Muscle of leg (tissue), 11 donors: ENCODE measurements around the gene SRP14. TPM values are rescaled to one million over a fixed set of nuclear protein-coding genes. Genes with fewer than 3 reads are reported as not detected.
"Not testable (repeated sequence)": the region's sequence is repeated elsewhere in the genome, so short reads cannot be mapped to it uniquely, and the experiment has no call there.

Experiments used
- DNase-seq: peaks from one replicate; pipeline ENCODE4 v3.0.0; 2013
- H3K27ac ChIP-seq: one replicate; pipeline ENCODE4 v1.5.1; 2013; ENCODE audit warnings: mild to moderate bottlenecking, low read length, control low read depth
- H3K27me3 ChIP-seq: one replicate; pipeline ENCODE4 v1.6.1; 2013; ENCODE audit warnings: low read length; ENCODE audit not compliant: control insufficient read depth, insufficient read depth
- H3K36me3 ChIP-seq: one replicate; pipeline ENCODE4 v1.6.1; 2013; ENCODE audit warnings: low read length; ENCODE audit not compliant: control insufficient read depth, insufficient read depth
- H3K4me1 ChIP-seq: one replicate; pipeline ENCODE4 v1.6.1; 2013; ENCODE audit warnings: low read length; ENCODE audit not compliant: control insufficient read depth, insufficient read depth
- H3K4me3 ChIP-seq: one replicate; pipeline ENCODE4 v1.5.1; 2013; ENCODE audit warnings: low read length, control low read depth
- H3K9me3 ChIP-seq: replicated peaks from 2 replicates; pipeline ENCODE4 v1.6.1; 2013; ENCODE audit warnings: low read depth, low read length; ENCODE audit not compliant: control insufficient read depth
- WGBS: methylation state at CpG from one replicate; pipeline ENCODE4 v1.1.5; 2013; ENCODE audit warnings: missing lambda C conversion rate; ENCODE audit not compliant: insufficient coverage; 5-methylcytosine and 5-hydroxymethylcytosine counted together
- polyA plus RNA-seq, 8 donors: library from polyadenylated mRNA; unstranded; fragments of 120-200 nt; gene quantifications; one replicate each; pipeline versions ENCODE4 v1.2.1 to v1.2.3, GENCODE V29; 2013; ENCODE audit warnings: inconsistent platforms in 1 of 8, low replicate concordance in 1 of 8; ENCODE audit not compliant: insufficient read length in 8 of 8, insufficient read depth in 1 of 8
- total RNA-seq: library from RNA; stranded (reverse); fragments of 120-200 nt; gene quantifications from one replicate; pipeline ENCODE4 v1.2.4, GENCODE V29; 2013

Gene SRP14
- total and polyA plus RNA-seq, 9 donors: 148 to 493 (median 355) TPM

DNA sequence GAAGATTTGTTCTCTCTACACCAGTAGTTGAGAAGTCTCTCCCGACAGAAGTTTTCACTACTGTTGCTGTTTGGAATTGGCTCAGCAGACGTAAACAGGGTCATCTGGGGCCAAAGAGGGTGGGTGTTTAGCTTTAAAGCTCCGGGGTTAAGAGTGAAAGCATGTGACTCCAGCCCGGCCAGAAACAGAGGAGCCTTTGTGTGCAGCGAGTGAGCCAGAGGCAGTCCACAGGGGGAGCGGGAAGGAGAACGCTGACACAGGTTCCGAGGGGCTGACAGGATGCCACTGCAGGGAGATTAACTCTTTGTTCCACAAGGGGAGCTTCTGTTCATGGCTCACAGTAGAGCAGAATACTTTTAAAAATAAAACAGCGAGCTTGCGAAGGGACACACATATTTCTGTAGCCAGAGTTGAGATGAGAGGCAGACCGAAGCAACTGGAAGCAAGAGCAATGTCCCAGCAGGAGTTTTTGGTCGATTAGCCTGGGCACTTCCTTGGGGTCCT, 42.8 kb upstream of the SRP14 start:
- Histone ChIP-seq H3K9me3 (no peaks in the 10 kb centered on the region), H3K4me1 (peaks cover 24% of the 10 kb centered on the region), H3K27me3 (peaks cover 3% of the 10 kb centered on the region), H3K27ac (peak overlapping the region; percentile 56), H3K36me3 (no peaks in the 10 kb centered on the region), H3K4me3 (peak overlapping the region; percentile 29)
- peak; percentile 94 for DNase-seq
- WGBS: 2% methylated on average over 11 of the region's 12 CpGs

DNA sequence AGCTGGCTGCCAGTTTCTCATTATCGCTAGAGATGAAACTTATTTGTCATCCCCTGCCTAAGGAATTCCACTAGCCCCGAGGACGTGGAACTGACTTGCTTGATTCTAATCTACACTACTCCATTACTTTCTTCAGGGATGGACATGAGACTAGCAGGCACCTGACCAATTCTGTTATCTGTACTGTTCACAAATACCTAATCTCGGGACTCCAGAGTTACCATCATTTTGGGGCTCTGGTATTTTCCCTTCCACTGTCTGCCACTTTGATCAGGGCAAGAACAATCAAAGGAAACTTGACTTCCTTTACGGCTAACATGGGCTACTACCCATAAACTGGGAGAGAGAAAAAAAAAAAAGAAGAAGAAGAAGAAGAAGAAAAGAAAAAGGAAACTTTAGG, 41.9 kb upstream of the SRP14 start:
- DNase-seq: no peak
- Histone ChIP-seq H3K9me3 (no peaks in the 10 kb centered on the region), H3K4me3 (no peak overlapping the region), H3K4me1 (peaks cover 22% of the 10 kb centered on the region), H3K27ac (peak overlapping the region; percentile 56), H3K36me3 (no peaks in the 10 kb centered on the region), H3K27me3 (peaks cover 3% of the 10 kb centered on the region)
- 70% methylated on average over 3 of the region's 5 CpGs for WGBS

DNA sequence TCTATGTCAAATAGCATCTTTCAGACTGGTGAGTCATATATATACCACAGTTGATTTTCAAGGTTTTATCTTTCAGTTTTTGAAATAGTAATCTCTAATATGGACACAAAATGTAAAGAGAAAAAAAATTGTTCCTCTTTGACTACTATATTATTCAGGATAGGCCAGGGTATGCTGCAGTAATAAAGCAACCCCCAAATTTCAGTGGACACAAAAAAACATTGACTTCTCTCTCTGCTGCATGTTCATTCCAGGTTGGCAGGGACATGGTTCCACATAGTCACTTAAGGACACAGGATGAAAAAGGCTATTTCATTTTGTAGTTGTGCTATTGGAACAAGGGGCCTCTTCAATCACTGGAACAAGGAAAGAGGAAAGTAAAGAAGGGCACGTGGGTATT, 41.1 kb upstream of the SRP14 start:
- Histone ChIP-seq H3K27me3 (peaks cover 3% of the 10 kb centered on the region), H3K36me3 (no peaks in the 10 kb centered on the region), H3K4me3 (no peak overlapping the region), H3K27ac (no peak overlapping the region), H3K4me1 (peaks cover 22% of the 10 kb centered on the region), H3K9me3 (no peaks in the 10 kb centered on the region)
- no peak for DNase-seq
- WGBS: no CpG with 5 or more reads among the region's 1 CpG

DNA sequence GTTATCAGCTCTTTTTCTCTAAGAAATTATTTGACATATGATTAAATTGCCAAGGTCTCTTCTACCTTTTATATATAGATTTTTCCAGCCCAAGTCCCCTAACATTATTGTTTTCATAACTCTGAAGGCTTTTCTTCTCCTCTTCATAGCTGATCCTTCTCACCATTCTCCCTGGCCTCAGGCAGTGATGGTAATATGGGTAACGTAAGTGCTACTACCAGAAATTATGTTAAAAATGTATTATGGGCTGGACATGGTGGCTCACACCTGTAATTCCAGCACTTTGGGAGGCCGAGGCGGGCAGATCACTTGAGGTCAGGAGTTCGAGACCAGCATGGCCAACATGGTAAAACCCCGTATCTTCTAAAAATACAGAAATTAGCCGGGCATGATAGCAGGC, 40.5 kb upstream of the SRP14 start:
- H3K4me1 ChIP-seq: peaks cover 22% of the 10 kb centered on the region
- H3K36me3 ChIP-seq: no peaks in the 10 kb centered on the region
- H3K4me3 ChIP-seq: no peak overlapping the region
- no peak overlapping the region for H3K27ac ChIP-seq
- no peak for DNase-seq
- H3K27me3 ChIP-seq: peaks cover 3% of the 10 kb centered on the region
- no peaks in the 10 kb centered on the region for H3K9me3 ChIP-seq
- 95% methylated on average over 5 of the region's 6 CpGs for WGBS

DNA sequence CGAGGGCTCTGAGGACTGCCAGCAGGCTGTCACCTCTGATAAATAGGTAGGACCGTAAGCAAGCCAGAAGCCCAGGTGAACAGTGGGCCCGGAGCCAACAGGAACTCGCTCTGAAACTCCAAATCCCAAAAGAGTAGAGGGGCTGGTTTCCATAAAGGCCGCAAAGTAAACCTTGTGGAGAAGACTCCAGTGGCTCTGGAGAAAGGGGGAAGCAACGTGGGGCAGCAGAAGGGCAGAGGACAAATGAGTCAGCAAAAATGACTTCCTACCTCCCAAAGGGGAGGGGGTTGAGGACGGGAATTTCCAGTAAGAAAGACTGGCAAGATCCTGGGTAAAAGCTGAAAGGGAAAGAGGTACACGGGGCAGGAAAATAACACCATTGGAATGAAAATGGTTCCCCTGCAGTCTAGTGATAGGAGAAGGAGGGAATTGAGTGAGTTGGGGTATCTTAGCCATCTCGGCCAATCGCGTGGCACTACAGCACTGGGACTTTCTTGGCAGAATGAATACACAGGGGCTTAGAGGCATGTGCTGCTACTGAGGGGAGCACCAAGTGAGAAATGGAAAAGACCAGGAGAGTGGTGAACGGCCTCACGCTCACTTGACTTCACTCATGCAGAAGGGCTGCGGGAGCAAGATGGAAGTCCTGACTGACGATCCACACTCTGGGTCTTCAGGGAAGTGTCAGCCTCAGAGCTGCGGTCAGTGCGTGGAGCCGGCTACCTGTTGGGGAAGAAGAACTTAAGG, 36.5 kb upstream of the SRP14 start:
- peaks cover 7% of the 10 kb centered on the region for H3K27me3 ChIP-seq
- H3K27ac ChIP-seq: no peak overlapping the region
- peaks cover 7% of the 10 kb centered on the region for H3K4me1 ChIP-seq
- DNase-seq: no peak
- 73% methylated on average over 13 of the region's 18 CpGs for WGBS
- H3K36me3 ChIP-seq: no peaks in the 10 kb centered on the region
- no peaks in the 10 kb centered on the region for H3K9me3 ChIP-seq
- no peak overlapping the region for H3K4me3 ChIP-seq

DNA sequence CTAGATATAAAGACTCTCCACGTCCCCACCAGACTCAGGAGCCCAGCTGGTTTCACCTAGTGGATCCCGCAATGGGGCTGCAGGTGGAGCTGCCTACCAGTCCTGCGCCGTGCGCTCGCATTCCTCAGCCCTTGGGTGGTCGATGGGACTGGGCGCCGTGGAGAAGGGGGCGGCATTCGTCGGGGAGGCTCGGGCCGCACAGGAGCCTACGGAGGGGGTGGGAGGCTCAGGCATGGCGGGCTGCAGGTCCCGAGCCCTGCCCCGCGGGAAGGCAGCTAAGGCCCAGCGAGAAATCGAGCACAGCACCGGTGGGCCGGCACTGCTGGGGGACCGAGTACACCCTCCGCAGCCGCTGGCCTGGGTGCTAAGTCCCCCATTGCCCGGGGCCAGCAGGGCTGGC, 35.7 kb upstream of the SRP14 start:
- not testable (repeated sequence) for H3K27me3 ChIP-seq, H3K4me3 ChIP-seq, H3K36me3 ChIP-seq, DNase-seq, H3K27ac ChIP-seq, H3K9me3 ChIP-seq
- H3K4me1 ChIP-seq: peaks cover 14% of the 10 kb centered on the region
- 96% methylated on average over 24 of the region's 27 CpGs for WGBS

DNA sequence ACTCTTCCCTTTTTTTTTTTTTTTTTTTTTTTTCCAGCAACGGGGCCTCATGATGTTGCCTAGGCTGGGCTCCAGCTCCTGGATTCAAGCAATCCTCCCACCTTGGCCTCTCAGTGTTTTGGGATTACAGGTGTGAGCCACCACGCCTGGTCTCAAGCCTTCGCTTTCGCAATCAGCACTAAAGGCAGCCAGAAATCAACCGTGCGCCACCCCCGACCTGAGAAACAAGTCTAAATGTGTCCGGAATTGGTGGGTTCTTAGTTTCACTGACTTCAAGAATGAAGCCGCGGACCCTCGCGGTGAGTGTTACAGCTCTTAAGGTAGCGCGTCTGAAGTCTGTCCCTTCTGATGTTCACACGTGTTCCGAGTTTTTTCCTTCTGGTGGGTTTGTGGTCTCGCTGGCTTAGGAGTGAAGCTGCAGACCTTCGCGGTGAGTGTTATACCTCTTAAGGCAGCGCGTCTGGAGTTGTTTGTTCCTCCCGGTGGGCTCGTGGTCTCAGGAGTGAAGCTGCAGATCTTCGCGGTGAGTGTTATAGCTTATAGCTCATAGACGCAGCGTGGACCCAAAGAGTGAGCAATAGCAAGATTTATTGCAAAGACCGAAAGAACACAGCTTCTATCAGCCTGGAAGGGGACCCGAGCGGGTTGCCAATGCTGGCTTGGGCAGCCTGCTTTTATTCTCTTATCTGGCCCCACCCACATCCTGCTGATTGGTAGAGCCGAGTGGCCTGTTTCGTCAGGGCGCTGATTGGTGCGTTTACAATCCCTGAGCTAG, 34.9 kb upstream of the SRP14 start:
- not testable (repeated sequence) for H3K4me3 ChIP-seq, H3K9me3 ChIP-seq, H3K27me3 ChIP-seq, H3K36me3 ChIP-seq, H3K27ac ChIP-seq, DNase-seq
- H3K4me1 ChIP-seq: peaks cover 21% of the 10 kb centered on the region
- 69% methylated on average over 14 of the region's 34 CpGs for WGBS

DNA sequence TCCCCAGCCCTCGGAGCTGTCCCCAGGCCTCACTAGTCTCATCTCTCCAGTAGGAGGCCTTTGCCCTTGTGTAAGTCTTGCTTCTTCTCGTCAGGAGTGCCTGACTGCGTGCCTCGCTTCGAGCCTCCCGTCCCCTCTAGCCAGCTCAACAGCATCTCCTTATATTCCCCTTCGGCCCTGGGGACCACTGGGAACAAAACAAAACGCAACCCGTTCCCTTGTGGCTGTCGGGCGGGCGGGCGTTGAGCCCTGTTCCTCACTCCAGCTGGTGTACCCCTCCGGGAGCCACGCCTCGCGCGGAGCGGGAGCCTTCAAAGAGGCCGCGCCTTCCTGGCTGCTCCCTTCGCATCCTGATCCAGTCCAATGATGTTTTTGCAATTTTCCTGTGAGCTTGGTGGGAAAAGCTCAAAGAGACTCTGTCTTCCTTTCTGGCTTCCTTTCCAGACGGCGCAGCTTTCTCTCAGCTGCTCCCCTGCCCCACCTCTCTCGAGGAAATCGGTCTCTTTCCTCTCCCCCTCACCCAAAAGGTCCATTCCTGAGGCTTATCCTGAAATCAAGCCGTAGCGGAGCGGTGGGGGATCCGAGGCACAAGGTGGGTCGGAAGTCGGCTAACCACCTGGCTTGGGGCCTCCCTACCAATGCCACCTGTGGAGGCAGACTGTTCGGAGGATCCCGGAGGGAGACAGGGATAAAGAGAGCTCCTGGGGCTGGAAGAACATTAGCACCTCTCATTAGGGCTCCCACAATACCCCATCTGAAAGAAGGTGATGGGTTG, 33.4 kb upstream of the SRP14 start:
- no peaks in the 10 kb centered on the region for H3K36me3 ChIP-seq
- WGBS: 36% methylated on average over 28 of the region's 34 CpGs
- H3K4me3 ChIP-seq: no peak overlapping the region
- peak; percentile 77 for DNase-seq
- no peak overlapping the region for H3K27ac ChIP-seq
- H3K9me3 ChIP-seq: no peaks in the 10 kb centered on the region
- peaks cover 24% of the 10 kb centered on the region for H3K4me1 ChIP-seq
- peaks cover 7% of the 10 kb centered on the region for H3K27me3 ChIP-seq

DNA sequence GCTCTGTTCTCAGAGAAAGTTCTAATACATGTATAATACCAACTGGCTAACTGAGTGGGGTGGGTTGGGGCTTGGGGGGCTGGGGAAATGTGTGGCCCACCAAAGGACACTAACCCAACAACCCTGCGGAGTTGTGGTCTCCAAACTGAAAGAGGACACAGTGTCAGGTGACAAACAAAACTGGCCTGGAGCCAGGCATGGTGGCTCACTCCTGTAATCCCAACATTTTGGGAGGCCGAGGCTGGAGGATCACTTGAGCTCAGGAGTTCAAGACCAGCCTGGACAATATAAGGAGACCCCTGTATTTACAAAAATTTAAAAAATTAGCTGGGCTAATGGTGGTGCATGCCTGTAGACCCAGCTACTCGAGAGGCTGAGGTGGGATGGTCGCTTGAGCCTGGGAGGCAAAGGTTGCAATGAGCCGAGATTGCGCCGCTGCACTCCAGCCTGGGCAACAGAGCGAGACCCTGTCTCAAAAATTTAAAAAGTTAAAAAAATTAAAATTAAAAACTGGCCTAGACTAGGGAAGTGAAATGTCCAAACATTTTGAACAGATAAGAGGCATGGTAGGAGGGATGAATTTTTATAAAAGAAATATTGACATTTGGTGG, 31.7 kb upstream of the SRP14 start:
- Histone ChIP-seq H3K9me3 (no peaks in the 10 kb centered on the region), H3K4me3 (no peak overlapping the region), H3K36me3 (no peaks in the 10 kb centered on the region), H3K27ac (no peak overlapping the region), H3K4me1 (peaks cover 24% of the 10 kb centered on the region), H3K27me3 (peaks cover 7% of the 10 kb centered on the region)
- no peak for DNase-seq
- 90% methylated on average over 3 of the region's 8 CpGs for WGBS
